ENCODE data around the gene ZNF212. TPM values are rescaled to one million over a fixed set of nuclear protein-coding genes. Genes with fewer than 3 reads are reported as not detected.

ZNF212 gene
- total RNA-seq, 2 donors from 2014 or later: 15.8 to 17.6 TPM

GRCh38 chr7:149302865-149303264 is 63.4 kb downstream of the ZNF212 start:
- Histone ChIP-seq H3K27ac (ENCODE audit: low read depth, low read length) (no peak overlapping the region), H3K9me3 (ENCODE audit: control insufficient read depth, low read length) (no peaks in the 10 kb centered on the region), H3K9ac (ENCODE audit: extremely low read depth, low read length, poor library complexity, severe bottlenecking) (no peak overlapping the region), H3K4me3 (ENCODE audit: low read length) (no peak overlapping the region), H3K36me3 (ENCODE audit: control insufficient read depth, insufficient read depth, low read length) (no peaks in the 10 kb centered on the region), H3K4me1 (ENCODE audit: control insufficient read depth, insufficient read depth, low read length) (no peaks in the 10 kb centered on the region), H3K27me3 (ENCODE audit: control insufficient read depth, insufficient read depth, low read length, poor library complexity, severe bottlenecking) (no peaks in the 10 kb centered on the region)
- Mint-ChIP-seq H3K4me3 (no peak overlapping the region), H3K27ac (no peak overlapping the region), H3K36me3 (ENCODE audit: low read depth) (no peaks in the 10 kb centered on the region), H3K4me1 (no peaks in the 10 kb centered on the region), H3K27me3 (ENCODE audit: insufficient read depth) (no peaks in the 10 kb centered on the region), H3K9me3 (peaks cover 10% of the 10 kb centered on the region)
- 77 to 100% methylated on average over 2 of the region's 2 CpGs for WGBS, 2 experiments (ENCODE audit: insufficient coverage in 1 of 2, insufficient read length in 1 of 2)
- no peak for DNase-seq
- TF ChIP-seq CTCF (conservative IDR thresholded peaks at IDR 0.05): no peak

- no peak overlapping the region for H3K9ac ChIP-seq (ENCODE audit: extremely low read depth, low read length, poor library complexity, severe bottlenecking)
- Mint-ChIP-seq H3K4me1 (no peaks in the 10 kb centered on the region), H3K27ac (no peak overlapping the region), H3K27me3 (ENCODE audit: insufficient read depth) (no peaks in the 10 kb centered on the region), H3K4me3 (no peak overlapping the region), H3K36me3 (ENCODE audit: low read depth) (no peaks in the 10 kb centered on the region), H3K9me3 (peaks cover 3% of the 10 kb centered on the region)
- no peak overlapping the region for H3K4me3 ChIP-seq (ENCODE audit: low read length)
- WGBS, 2 experiments (ENCODE audit: insufficient coverage in 1 of 2, insufficient read length in 1 of 2): 85 to 87% methylated on average over 4 to 7 of the region's 7 CpGs
- no peaks in the 10 kb centered on the region for H3K4me1 ChIP-seq (ENCODE audit: control insufficient read depth, insufficient read depth, low read length)
- no peak for TF ChIP-seq CTCF (conservative IDR thresholded peaks at IDR 0.05)
- DNase-seq: no peak
- H3K9me3 ChIP-seq (ENCODE audit: control insufficient read depth, low read length): no peaks in the 10 kb centered on the region
- no peak overlapping the region for H3K27ac ChIP-seq (ENCODE audit: low read depth, low read length)
- H3K27me3 ChIP-seq (ENCODE audit: control insufficient read depth, insufficient read depth, low read length, poor library complexity, severe bottlenecking): no peaks in the 10 kb centered on the region
- no peaks in the 10 kb centered on the region for H3K36me3 ChIP-seq (ENCODE audit: control insufficient read depth, insufficient read depth, low read length)
Measured at GRCh38 chr7:149304006-149304405, 64.6 kb downstream of the ZNF212 start.

Other genes with a start within 250 kb of the ZNF212 start
- 100 to 1,000 TPM; 369 to 402 TPM for gene PDIA4, start 211.1 kb upstream of the ZNF212 start, total RNA-seq
- gene ZNF786, start 148.9 kb upstream of the ZNF212 start, total RNA-seq: 10 to 100 TPM; 12.0 to 13.3 TPM
- 1 to 10 TPM; 2.1 to 2.7 TPM for gene ZNF425, start 113.3 kb upstream of the ZNF212 start, total RNA-seq
- 10 to 100 TPM; 13.4 to 21.2 TPM for gene ZNF398, start 92.2 kb upstream of the ZNF212 start, total RNA-seq
- 10 to 100 TPM; 28.8 to 29.8 TPM for gene ZNF282, start 44.1 kb upstream of the ZNF212 start, total RNA-seq
- 10 to 100 TPM; 12.1 to 13.2 TPM for gene ZNF783, start 22.5 kb downstream of the ZNF212 start, total RNA-seq
- gene ZNF777, start 221.4 kb downstream of the ZNF212 start, total RNA-seq: 10 to 100 TPM in 1 of 2 donors, 1 to 10 TPM in 1; 9.7 to 11.1 TPM

Data from endodermal cell (in vitro differentiated cells).